Measurements from ENCODE around the gene RPL41. TPM values are rescaled to one million over a fixed set of nuclear protein-coding genes. Genes with fewer than 3 reads are reported as not detected.

The RPL41 gene
- total and polyA plus RNA-seq, 10 of the 15 experiments (the other 5 are each of a cell fraction or from before 2014, with no cell fraction given) = 4,144 to 19,112 (median 8,004) TPM

DNA sequence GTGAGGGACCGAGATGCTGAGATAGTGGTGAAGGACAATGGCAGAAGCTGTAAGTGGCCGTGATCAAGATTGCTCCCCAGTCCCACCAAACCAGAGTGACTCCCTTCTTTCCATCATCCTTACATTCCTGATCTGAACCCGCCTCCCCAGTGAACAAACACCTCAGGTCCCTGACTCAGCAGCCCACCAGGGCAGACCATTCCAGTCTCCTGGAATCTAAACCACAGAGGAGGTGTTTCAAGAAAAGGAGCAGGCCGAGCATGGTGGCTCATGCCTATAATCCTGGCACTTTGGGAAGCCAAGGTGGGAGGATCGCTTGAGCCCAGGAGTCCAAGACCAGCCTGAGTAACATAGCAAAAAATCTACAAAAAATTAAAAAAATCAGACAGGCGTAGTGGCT, 29.8 kb upstream of the RPL41 start:
- CTCF ChIA-PET = interaction anchor here (1.4 to 2.0 kb wide), 3 partner anchors 33 to 103 kb away, joined by 3 to 6 read pairs (median 4); partner anchors contain the start of gene SMARCC2
- SMC1A ChIA-PET (ENCODE audit: uncharacterized antibody, unreplicated experiment) = no interaction called here
- peak; percentile 18 for FAIRE-seq
- TF ChIP-seq, protein P1, sequence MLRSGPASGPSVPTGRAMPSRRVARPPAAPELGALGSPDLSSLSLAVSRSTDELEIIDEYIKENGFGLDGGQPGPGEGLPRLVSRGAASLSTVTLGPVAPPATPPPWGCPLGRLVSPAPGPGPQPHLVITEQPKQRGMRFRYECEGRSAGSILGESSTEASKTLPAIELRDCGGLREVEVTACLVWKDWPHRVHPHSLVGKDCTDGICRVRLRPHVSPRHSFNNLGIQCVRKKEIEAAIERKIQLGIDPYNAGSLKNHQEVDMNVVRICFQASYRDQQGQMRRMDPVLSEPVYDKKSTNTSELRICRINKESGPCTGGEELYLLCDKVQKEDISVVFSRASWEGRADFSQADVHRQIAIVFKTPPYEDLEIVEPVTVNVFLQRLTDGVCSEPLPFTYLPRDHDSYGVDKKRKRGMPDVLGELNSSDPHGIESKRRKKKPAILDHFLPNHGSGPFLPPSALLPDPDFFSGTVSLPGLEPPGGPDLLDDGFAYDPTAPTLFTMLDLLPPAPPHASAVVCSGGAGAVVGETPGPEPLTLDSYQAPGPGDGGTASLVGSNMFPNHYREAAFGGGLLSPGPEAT (IDR thresholded peaks at IDR 0.05; ENCODE audit: low read depth) = no peak
- TF ChIP-seq CHD4 (IDR thresholded peaks at IDR 0.05) (no peak), RAD51 (IDR thresholded peaks at IDR 0.05) (no peak), SMARCA5 (IDR thresholded peaks at IDR 0.05) (no peak), POLR2AphosphoS5 (IDR thresholded peaks at IDR 0.05; ENCODE audit: low read length) (no peak), RBBP5 (conservative IDR thresholded peaks at IDR 0.05) (no peak), FOXK2 (IDR thresholded peaks at IDR 0.05) (no peak), POLR2A (IDR thresholded peaks at IDR 0.05; ENCODE audit: low read depth, low read length) (no peak), RELA (IDR thresholded peaks at IDR 0.05; ENCODE audit: borderline replicate concordance, partially characterized antibody) (no peak), TBL1XR1 (IDR thresholded peaks at IDR 0.05; ENCODE audit: low read depth, low read length) (no peak), FOS (IDR thresholded peaks at IDR 0.05; ENCODE audit: borderline replicate concordance, extremely low read depth, insufficient read length) (no peak), RB1 (IDR thresholded peaks at IDR 0.05; ENCODE audit: borderline replicate concordance) (no peak), SIN3A (IDR thresholded peaks at IDR 0.05; ENCODE audit: low read depth, low read length) (no peak), CBX3 (IDR thresholded peaks at IDR 0.05; ENCODE audit: borderline replicate concordance, low read depth) (no peak), WRNIP1 (IDR thresholded peaks at IDR 0.05; ENCODE audit: borderline replicate concordance, low read depth, low read length) (no peak)
- TF ChIP-seq, protein P2, sequence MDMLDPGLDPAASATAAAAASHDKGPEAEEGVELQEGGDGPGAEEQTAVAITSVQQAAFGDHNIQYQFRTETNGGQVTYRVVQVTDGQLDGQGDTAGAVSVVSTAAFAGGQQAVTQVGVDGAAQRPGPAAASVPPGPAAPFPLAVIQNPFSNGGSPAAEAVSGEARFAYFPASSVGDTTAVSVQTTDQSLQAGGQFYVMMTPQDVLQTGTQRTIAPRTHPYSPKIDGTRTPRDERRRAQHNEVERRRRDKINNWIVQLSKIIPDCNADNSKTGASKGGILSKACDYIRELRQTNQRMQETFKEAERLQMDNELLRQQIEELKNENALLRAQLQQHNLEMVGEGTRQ (IDR thresholded peaks at IDR 0.05; ENCODE audit: borderline replicate concordance, low read depth, low read length) = no peak
- TF ChIP-seq, protein P3, sequence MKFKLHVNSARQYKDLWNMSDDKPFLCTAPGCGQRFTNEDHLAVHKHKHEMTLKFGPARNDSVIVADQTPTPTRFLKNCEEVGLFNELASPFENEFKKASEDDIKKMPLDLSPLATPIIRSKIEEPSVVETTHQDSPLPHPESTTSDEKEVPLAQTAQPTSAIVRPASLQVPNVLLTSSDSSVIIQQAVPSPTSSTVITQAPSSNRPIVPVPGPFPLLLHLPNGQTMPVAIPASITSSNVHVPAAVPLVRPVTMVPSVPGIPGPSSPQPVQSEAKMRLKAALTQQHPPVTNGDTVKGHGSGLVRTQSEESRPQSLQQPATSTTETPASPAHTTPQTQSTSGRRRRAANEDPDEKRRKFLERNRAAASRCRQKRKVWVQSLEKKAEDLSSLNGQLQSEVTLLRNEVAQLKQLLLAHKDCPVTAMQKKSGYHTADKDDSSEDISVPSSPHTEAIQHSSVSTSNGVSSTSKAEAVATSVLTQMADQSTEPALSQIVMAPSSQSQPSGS (IDR thresholded peaks at IDR 0.05; ENCODE audit: low read length) = no peak
- TF ChIP-seq, protein P4, sequence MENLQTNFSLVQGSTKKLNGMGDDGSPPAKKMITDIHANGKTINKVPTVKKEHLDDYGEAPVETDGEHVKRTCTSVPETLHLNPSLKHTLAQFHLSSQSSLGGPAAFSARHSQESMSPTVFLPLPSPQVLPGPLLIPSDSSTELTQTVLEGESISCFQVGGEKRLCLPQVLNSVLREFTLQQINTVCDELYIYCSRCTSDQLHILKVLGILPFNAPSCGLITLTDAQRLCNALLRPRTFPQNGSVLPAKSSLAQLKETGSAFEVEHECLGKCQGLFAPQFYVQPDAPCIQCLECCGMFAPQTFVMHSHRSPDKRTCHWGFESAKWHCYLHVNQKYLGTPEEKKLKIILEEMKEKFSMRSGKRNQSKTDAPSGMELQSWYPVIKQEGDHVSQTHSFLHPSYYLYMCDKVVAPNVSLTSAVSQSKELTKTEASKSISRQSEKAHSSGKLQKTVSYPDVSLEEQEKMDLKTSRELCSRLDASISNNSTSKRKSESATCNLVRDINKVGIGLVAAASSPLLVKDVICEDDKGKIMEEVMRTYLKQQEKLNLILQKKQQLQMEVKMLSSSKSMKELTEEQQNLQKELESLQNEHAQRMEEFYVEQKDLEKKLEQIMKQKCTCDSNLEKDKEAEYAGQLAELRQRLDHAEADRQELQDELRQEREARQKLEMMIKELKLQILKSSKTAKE (IDR thresholded peaks at IDR 0.05; ENCODE audit: low read depth, poor library complexity, severe bottlenecking) = no peak
- TF ChIP-seq, protein P5, sequence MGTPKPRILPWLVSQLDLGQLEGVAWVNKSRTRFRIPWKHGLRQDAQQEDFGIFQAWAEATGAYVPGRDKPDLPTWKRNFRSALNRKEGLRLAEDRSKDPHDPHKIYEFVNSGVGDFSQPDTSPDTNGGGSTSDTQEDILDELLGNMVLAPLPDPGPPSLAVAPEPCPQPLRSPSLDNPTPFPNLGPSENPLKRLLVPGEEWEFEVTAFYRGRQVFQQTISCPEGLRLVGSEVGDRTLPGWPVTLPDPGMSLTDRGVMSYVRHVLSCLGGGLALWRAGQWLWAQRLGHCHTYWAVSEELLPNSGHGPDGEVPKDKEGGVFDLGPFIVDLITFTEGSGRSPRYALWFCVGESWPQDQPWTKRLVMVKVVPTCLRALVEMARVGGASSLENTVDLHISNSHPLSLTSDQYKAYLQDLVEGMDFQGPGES (IDR thresholded peaks at IDR 0.05) = no peak

More for the DNA sequence above, 29.8 kb upstream of the RPL41 start:
- Histone ChIP-seq H3K4me1 (ENCODE audit: control insufficient read depth, insufficient read depth, low read length) (no peaks in the 10 kb centered on the region), H3K9me3 (replicated peaks; ENCODE audit: control insufficient read depth, insufficient read depth, low read length) (no peaks in the 10 kb centered on the region), H3K27me3 (replicated peaks in 1 of 2; ENCODE audit: control insufficient read depth in 2 of 2, insufficient read depth in 2 of 2, low read length in 1 of 2) (peaks cover 0 to 2% of the 10 kb centered on the region in 2 experiments; a peak in 2 of 4 replicates), H2AFZ (ENCODE audit: control insufficient read depth, low read depth, low read length) (no peak overlapping the region), H4K20me1 (ENCODE audit: control insufficient read depth, insufficient read depth) (no peaks in the 10 kb centered on the region), H3K36me3 (ENCODE audit: control insufficient read depth in 2 of 2, insufficient read depth in 2 of 2, low read length in 1 of 2) (no peaks in the 10 kb centered on the region), H3K9ac (ENCODE audit: control insufficient read depth, insufficient read depth, low read length) (no peak overlapping the region), H3K79me2 (ENCODE audit: control insufficient read depth, insufficient read depth, low read length) (no peaks in the 10 kb centered on the region), H3K4me2 (ENCODE audit: control insufficient read depth, insufficient read depth) (no peak overlapping the region), H3K27ac (ENCODE audit: control insufficient read depth, insufficient read depth) (no peak overlapping the region), H3K4me3 (no peak overlapping the region)
- WGBS (ENCODE audit: insufficient coverage, insufficient replicate concordance, low lambda C conversion rate, missing lambda C conversion rate) = 62% methylated on average over 6 of the region's 6 CpGs
- in situ Hi-C loops (cut with MboI) (no loop called here), intact Hi-C loops (cut with micrococcal nuclease; ENCODE audit: unreplicated experiment) (no loop called here)
- BruUV-seq (replicated peaks) = no TSS peak
- DNase-seq (ENCODE audit: low read depth, low spot score) = no peak
- ChIA-PET POLR2A (no interaction called here), RAD21 (ENCODE audit: unreplicated experiment) (interaction anchor here (1.0 kb wide), 1 partner anchor 33 kb away, joined by 3 read pairs; no protein-coding TSS in a partner anchor)
- no peak for ATAC-seq
